Neuron (in vitro differentiated cells): ENCODE results near the gene SERINC2.
"Not testable (repeated sequence)": the region's sequence is repeated elsewhere in the genome, so short reads cannot be mapped to it uniquely, and the experiment has no call there.

Experiments
- H2AFZ ChIP-seq: one replicate; pipeline ENCODE4 v1.6.1; 2013; ENCODE audit warnings: low read depth, mild to moderate bottlenecking, inconsistent platforms, low read length, moderate library complexity
- H3K27me3 ChIP-seq: one replicate; pipeline ENCODE4 v1.6.1; 2013; ENCODE audit warnings: low read length; ENCODE audit not compliant: insufficient read depth
- H3K36me3 ChIP-seq: one replicate; pipeline ENCODE4 v1.6.1; 2013; ENCODE audit warnings: low read length; ENCODE audit not compliant: insufficient read depth
- H3K4me1 ChIP-seq: one replicate; pipeline ENCODE4 v1.6.1; 2013; ENCODE audit warnings: low read length; ENCODE audit not compliant: insufficient read depth
- H3K4me3 ChIP-seq: 2 replicates; pipeline ENCODE4 v1.5.1; 2013; ENCODE audit warnings: mild to moderate bottlenecking, low read length, moderate library complexity
- H3K9me3 ChIP-seq: one replicate; pipeline ENCODE4 v1.6.1; 2013; ENCODE audit warnings: low read length

The SERINC2 gene

GRCh38 chr1:31479811-31480210 is 66.8 kb downstream of the SERINC2 start:
- H3K4me1 ChIP-seq: peaks cover 13% of the 10 kb centered on the region
- no peaks in the 10 kb centered on the region for H3K27me3 ChIP-seq
- no peaks in the 10 kb centered on the region for H3K36me3 ChIP-seq
- H3K4me3 ChIP-seq: no peak overlapping the region
- H2AFZ ChIP-seq: no peak overlapping the region
- no peaks in the 10 kb centered on the region for H3K9me3 ChIP-seq

- not testable (repeated sequence) for H3K9me3 ChIP-seq, H3K27me3 ChIP-seq, H3K4me3 ChIP-seq, H3K36me3 ChIP-seq, H2AFZ ChIP-seq
- H3K4me1 ChIP-seq: peaks cover 13% of the 10 kb centered on the region
Measured at GRCh38 chr1:31480426-31480825, 67.4 kb downstream of the SERINC2 start.

GRCh38 chr1:31482482-31483011 is 69.5 kb downstream of the SERINC2 start:
- Histone ChIP-seq H3K4me1 (peaks cover 13% of the 10 kb centered on the region), H3K27me3 (no peaks in the 10 kb centered on the region), H3K9me3 (no peaks in the 10 kb centered on the region), H2AFZ (no peak overlapping the region), H3K36me3 (no peaks in the 10 kb centered on the region), H3K4me3 (no peak overlapping the region)

GRCh38 chr1:31483012-31483946 is 70.3 kb downstream of the SERINC2 start:
- Histone ChIP-seq H3K27me3 (no peaks in the 10 kb centered on the region), H3K9me3 (no peaks in the 10 kb centered on the region), H3K36me3 (no peaks in the 10 kb centered on the region), H3K4me1 (peaks cover 13% of the 10 kb centered on the region), H2AFZ (no peak overlapping the region), H3K4me3 (no peak overlapping the region)
